MM.1S (cell line): ENCODE measurements around the gene PRCD.

Experiments used
- DNase-seq: peaks from one replicate; pipeline ENCODE4 v3.0.0-alpha.2; 2015
- H2AFZ ChIP-seq: fragments of 300-600 bp; sonication (generic); 2 replicates; pipeline ENCODE4 v1.6.0; 2016; ENCODE audit warnings: antibody characterized with exemption, low read length
- H3F3A ChIP-seq: fragments of 300-600 bp; sonication (generic); 2 replicates; pipeline ENCODE4 v1.6.1; 2016; ENCODE audit warnings: mild to moderate bottlenecking, antibody characterized with exemption, low read length, moderate library complexity, mixed read lengths; ENCODE audit not compliant: insufficient read depth
- H3K27ac ChIP-seq: fragments of 300-600 bp; sonication (generic); 2 replicates; pipeline ENCODE4 v1.5.1; 2016; ENCODE audit warnings: mild to moderate bottlenecking, low read length
- H3K27me3 ChIP-seq: fragments of 300-600 bp; sonication (generic); replicated peaks from 2 replicates; pipeline ENCODE4 v1.6.0; 2016; ENCODE audit warnings: low read length; ENCODE audit not compliant: insufficient read depth
- H3K36me3 ChIP-seq: fragments of 300-600 bp; sonication (generic); replicated peaks from 2 replicates; pipeline ENCODE4 v1.6.1; 2016; ENCODE audit warnings: mild to moderate bottlenecking, low read length, mixed read lengths; ENCODE audit not compliant: insufficient read depth
- H3K4me1 ChIP-seq: fragments of 300-600 bp; sonication (generic); 2 replicates; pipeline ENCODE4 v1.6.1; 2016; ENCODE audit warnings: low read length, mixed read lengths
- H3K4me2 ChIP-seq: fragments of 300-600 bp; sonication (generic); 2 replicates; pipeline ENCODE4 v1.6.0; 2016; ENCODE audit warnings: low read depth, low read length
- H3K4me3 ChIP-seq: fragments of 300-600 bp; sonication (generic); 2 replicates; pipeline ENCODE4 v1.5.1; 2016; ENCODE audit warnings: low read length, mixed read lengths
- H3K79me2 ChIP-seq: fragments of 300-600 bp; sonication (generic); 2 replicates; pipeline ENCODE4 v1.6.1; 2016; ENCODE audit warnings: mixed run types, low read length, mixed read lengths
- H3K9ac ChIP-seq: fragments of 300-600 bp; sonication (generic); 2 replicates; pipeline ENCODE4 v1.6.1; 2016; ENCODE audit warnings: low read length, mixed read lengths
- H3K9me2 ChIP-seq: fragments of 300-600 bp; sonication (generic); replicated peaks from 2 replicates; pipeline ENCODE4 v1.6.1; 2016; ENCODE audit warnings: mild to moderate bottlenecking, low read length, mixed read lengths; ENCODE audit not compliant: insufficient read depth
- H3K9me3 ChIP-seq: fragments of 300-600 bp; sonication (generic); replicated peaks from 2 replicates; pipeline ENCODE4 v1.6.1; 2016; ENCODE audit warnings: mild to moderate bottlenecking, low read length, mixed read lengths; ENCODE audit not compliant: insufficient read depth
- H4K20me1 ChIP-seq: fragments of 300-600 bp; sonication (generic); 2 replicates; pipeline ENCODE4 v1.6.1; 2016; ENCODE audit warnings: mild to moderate bottlenecking, low read length, moderate library complexity, mixed read lengths; ENCODE audit not compliant: insufficient read depth
- CTCF ChIP-seq: fragments of 300-600 bp; sonication (generic); IDR thresholded peaks from 2 replicates; pipeline ENCODE4 v1.5.1; 2016; ENCODE audit warnings: antibody characterized with exemption, low read length, mixed read lengths
- EZH2 ChIP-seq: fragments of 300-600 bp; sonication (generic); optimal IDR thresholded peaks from 2 replicates; pipeline ENCODE3; 2017; ENCODE audit warnings: low read depth, mild to moderate bottlenecking, antibody characterized with exemption, low read length, mixed read lengths
- EZH2phosphoT487 ChIP-seq: fragments of 300-600 bp; sonication (generic); IDR thresholded peaks from 2 replicates; pipeline ENCODE4 v1.6.1; 2018; ENCODE audit warnings: antibody characterized with exemption, low read length

The PRCD gene

GRCh38 chr17:76573096-76573495 is 33.3 kb downstream of the PRCD start:
- no peak overlapping the region for H3K4me3 ChIP-seq
- no peak overlapping the region for H2AFZ ChIP-seq
- H3K9me3 ChIP-seq = no peaks in the 10 kb centered on the region
- no peaks in the 10 kb centered on the region for H4K20me1 ChIP-seq
- H3F3A ChIP-seq = no peaks in the 10 kb centered on the region
- H3K79me2 ChIP-seq = no peaks in the 10 kb centered on the region
- H3K9ac ChIP-seq = no peak overlapping the region
- H3K4me1 ChIP-seq = no peaks in the 10 kb centered on the region
- TF ChIP-seq EZH2 = no peak
- no peak for TF ChIP-seq CTCF
- no peak for TF ChIP-seq EZH2phosphoT487
- no peak overlapping the region for H3K27ac ChIP-seq
- no peaks in the 10 kb centered on the region for H3K36me3 ChIP-seq
- no peak overlapping the region for H3K4me2 ChIP-seq
- no peaks in the 10 kb centered on the region for H3K27me3 ChIP-seq
- DNase-seq = no peak
- H3K9me2 ChIP-seq = no peaks in the 10 kb centered on the region

DNA sequence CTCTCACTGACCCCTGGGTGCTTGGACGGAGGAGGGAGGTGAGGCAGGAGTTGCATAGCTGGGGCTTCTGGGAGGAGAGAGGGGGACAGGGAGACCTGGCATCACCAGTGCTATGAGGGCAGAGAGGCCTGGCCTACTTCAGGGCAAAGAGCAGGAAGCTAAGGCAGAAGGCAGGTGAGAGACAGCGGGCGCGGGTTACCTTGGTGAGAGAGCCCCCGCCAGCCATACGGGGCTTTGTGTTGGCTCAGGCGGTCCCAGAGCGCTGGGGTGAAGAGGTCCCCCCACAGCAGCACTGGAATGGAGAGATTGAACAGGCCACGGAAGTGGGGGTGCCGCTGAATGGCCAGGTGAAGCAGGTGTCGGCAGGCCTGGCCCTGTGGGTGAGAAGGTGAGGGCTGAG is 34.3 kb downstream of the PRCD start:
- Histone ChIP-seq H3K9me3 (no peaks in the 10 kb centered on the region), H3K4me3 (no peak overlapping the region), H3K27ac (no peak overlapping the region), H3K36me3 (no peaks in the 10 kb centered on the region), H3K9ac (no peak overlapping the region), H3K4me1 (no peaks in the 10 kb centered on the region), H3K79me2 (no peaks in the 10 kb centered on the region), H2AFZ (no peak overlapping the region), H3K4me2 (no peak overlapping the region), H3F3A (no peaks in the 10 kb centered on the region), H3K9me2 (no peaks in the 10 kb centered on the region), H3K27me3 (no peaks in the 10 kb centered on the region), H4K20me1 (no peaks in the 10 kb centered on the region)
- TF ChIP-seq EZH2phosphoT487 (no peak), EZH2 (no peak), CTCF (no peak)
- DNase-seq = no peak

DNA sequence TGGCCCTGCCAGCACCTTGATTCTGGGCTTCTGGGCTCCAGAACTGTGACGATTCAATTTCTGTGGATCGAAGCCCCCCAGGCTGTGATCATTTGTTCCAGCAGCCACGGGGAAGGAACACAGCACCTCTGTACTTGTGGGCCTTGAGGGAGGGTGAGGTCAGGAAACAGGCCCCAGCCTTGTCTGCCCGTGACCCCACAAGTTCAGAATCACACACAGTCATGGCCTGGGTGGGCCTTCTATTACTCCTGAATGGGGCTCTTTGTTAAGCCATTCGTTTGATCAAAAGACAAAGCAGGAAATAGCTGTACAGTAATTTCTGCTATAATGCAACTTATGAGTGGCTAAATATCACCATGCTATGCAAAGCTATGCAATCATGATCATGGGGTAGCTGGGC is 35.7 kb downstream of the PRCD start:
- Histone ChIP-seq H3K36me3 (no peaks in the 10 kb centered on the region), H3K4me1 (no peaks in the 10 kb centered on the region), H3K79me2 (no peaks in the 10 kb centered on the region), H3K9me2 (no peaks in the 10 kb centered on the region), H3F3A (no peaks in the 10 kb centered on the region), H3K4me2 (no peak overlapping the region), H3K9ac (no peak overlapping the region), H2AFZ (no peak overlapping the region), H3K4me3 (no peak overlapping the region), H3K9me3 (no peaks in the 10 kb centered on the region), H3K27me3 (no peaks in the 10 kb centered on the region), H4K20me1 (no peaks in the 10 kb centered on the region), H3K27ac (no peak overlapping the region)
- DNase-seq = no peak
- TF ChIP-seq EZH2phosphoT487 (no peak), EZH2 (no peak), CTCF (no peak)

DNA sequence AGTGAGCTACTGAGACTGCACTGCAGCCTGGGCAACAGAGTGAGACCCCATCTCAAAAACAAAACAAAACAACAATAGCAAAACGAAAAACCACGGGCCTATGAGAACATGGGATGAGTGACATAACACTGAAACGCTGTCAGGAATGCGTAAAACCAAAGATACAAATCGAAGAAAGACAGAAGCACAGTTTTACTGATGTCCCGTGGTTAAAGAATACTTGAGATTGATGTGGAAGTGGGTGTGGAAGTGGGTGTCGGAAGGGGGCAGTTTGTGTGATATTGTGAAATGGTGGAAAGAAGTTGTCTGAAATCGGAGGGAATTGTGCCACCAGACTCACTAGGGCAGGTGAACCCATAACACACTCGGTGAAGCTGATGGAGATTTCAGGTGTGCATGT is 36.3 kb downstream of the PRCD start:
- no peaks in the 10 kb centered on the region for H3K9me3 ChIP-seq
- no peaks in the 10 kb centered on the region for H3K27me3 ChIP-seq
- no peak overlapping the region for H3K4me3 ChIP-seq
- no peak overlapping the region for H3K27ac ChIP-seq
- H4K20me1 ChIP-seq = no peaks in the 10 kb centered on the region
- H3K36me3 ChIP-seq = no peaks in the 10 kb centered on the region
- H3K4me1 ChIP-seq = no peaks in the 10 kb centered on the region
- no peak overlapping the region for H3K9ac ChIP-seq
- H3K79me2 ChIP-seq = no peaks in the 10 kb centered on the region
- H3F3A ChIP-seq = no peaks in the 10 kb centered on the region
- TF ChIP-seq EZH2 (no peak), EZH2phosphoT487 (no peak), CTCF (no peak)
- DNase-seq = no peak
- H3K4me2 ChIP-seq = no peak overlapping the region
- no peak overlapping the region for H2AFZ ChIP-seq
- H3K9me2 ChIP-seq = no peaks in the 10 kb centered on the region
